A549 (cell line): ENCODE data around the gene LYPLA2.

Experiments
- BHLHE40 ChIP-seq: IDR thresholded peaks from 2 replicates; pipeline ENCODE4 v1.6.1; 2012; ENCODE audit warnings: low read depth, low read length, inconsistent platforms
- CEBPB ChIP-seq, 2 experiments: fragments of >200 bp in 1 of 2; sonication (Bioruptor Twin) in 1 of 2; formaldehyde crosslinking in 1 of 2; IDR thresholded peaks; 2 replicates each; pipeline ENCODE4 v1.6.1; 2012 to 2016
- CTCF ChIP-seq: fragments of >200 bp; sonication (Bioruptor Twin); formaldehyde crosslinking; IDR thresholded peaks from 3 replicates; pipeline ENCODE4 v1.5.1; 2016
- FOSL2 ChIP-seq, 2 experiments: fragments of 450-650 bp in 1 of 2; fragments of >200 bp in 1 of 2; sonication (Bioruptor Twin) in 1 of 2; formaldehyde crosslinking; IDR thresholded peaks; 2 replicates each; pipeline versions ENCODE4 v1.5.0 to v1.6.1; 2016 to 2020; ENCODE audit warnings: mild to moderate bottlenecking in 1 of 2, moderate library complexity in 1 of 2
- HMGXB4 ChIP-seq: fragments of 250-450 bp; sonication (Bioruptor Pico); IDR thresholded peaks from 2 replicates; pipeline ENCODE4 v1.5.0; 2021; ENCODE audit warnings: mild to moderate bottlenecking, moderate library complexity, borderline replicate concordance
- KDM1A ChIP-seq: fragments of 200-600 bp; sonication (generic); IDR thresholded peaks from 2 replicates; pipeline ENCODE4 v1.6.1; 2016; ENCODE audit warnings: low read depth, mild to moderate bottlenecking
- MAFK ChIP-seq: fragments of 450-650 bp; IDR thresholded peaks from 2 replicates; pipeline ENCODE4 v1.6.1; 2014; ENCODE audit not compliant: partially characterized antibody
- PBX3 ChIP-seq: IDR thresholded peaks from 2 replicates; pipeline ENCODE4 v1.6.1; 2012
- POLR2A ChIP-seq: IDR thresholded peaks from 2 replicates; pipeline ENCODE4 v1.6.1; 2012; ENCODE audit warnings: mild to moderate bottlenecking, low read length
- REST ChIP-seq: fragments of 200-600 bp; sonication (generic); IDR thresholded peaks from 2 replicates; pipeline ENCODE4 v1.6.1; 2016; ENCODE audit warnings: antibody characterized with exemption, mild to moderate bottlenecking, moderate library complexity
- USF2 ChIP-seq: fragments of 450-650 bp; IDR thresholded peaks from 2 replicates; pipeline ENCODE4 v1.6.1; 2014; ENCODE audit warnings: antibody characterized with exemption
- ZNF302 ChIP-seq: fragments of 250-450 bp; sonication (Bioruptor Pico); IDR thresholded peaks from 2 replicates; pipeline ENCODE4 v1.9.0; 2021; ENCODE audit warnings: inconsistent platforms, mild to moderate bottlenecking, moderate library complexity
- ZSCAN20 ChIP-seq: fragments of 250-450 bp; sonication (Bioruptor Pico); IDR thresholded peaks from 2 replicates; pipeline ENCODE4 v1.8.0; 2022; ENCODE audit warnings: mild to moderate bottlenecking, moderate library complexity

- TF ChIP-seq POLR2A: no peak
- no peak for TF ChIP-seq KDM1A
- TF ChIP-seq REST: no peak
- no peak for TF ChIP-seq USF2
- TF ChIP-seq CTCF: no peak
- TF ChIP-seq FOSL2 (IDR thresholded peaks at IDR 0.05): no peak
- no peak for TF ChIP-seq FOSL2 (CRISPR knock-in tag; IDR thresholded peaks at IDR 0.05)
- no peak for TF ChIP-seq PBX3
- TF ChIP-seq CEBPB (IDR thresholded peaks at IDR 0.05): no peak
- no peak for TF ChIP-seq HMGXB4
- no peak for TF ChIP-seq ZNF302
- TF ChIP-seq ZSCAN20 (CRISPR knock-in tag): no peak
- no peak for TF ChIP-seq MAFK
- TF ChIP-seq BHLHE40: no peak
Observed at GRCh38 chr1:23741609-23742008, 49.3 kb upstream of the LYPLA2 start.
